ENCODE measurements around the gene SCT. TPM values are rescaled to one million over a fixed set of nuclear protein-coding genes. Genes with fewer than 3 reads are reported as not detected.
A peak's percentile ranks its signal among the peaks of the same experiment; 100 is the strongest.

Gene SCT
- total RNA-seq, 1 experiment from 2014 or later = not detected

DNA sequence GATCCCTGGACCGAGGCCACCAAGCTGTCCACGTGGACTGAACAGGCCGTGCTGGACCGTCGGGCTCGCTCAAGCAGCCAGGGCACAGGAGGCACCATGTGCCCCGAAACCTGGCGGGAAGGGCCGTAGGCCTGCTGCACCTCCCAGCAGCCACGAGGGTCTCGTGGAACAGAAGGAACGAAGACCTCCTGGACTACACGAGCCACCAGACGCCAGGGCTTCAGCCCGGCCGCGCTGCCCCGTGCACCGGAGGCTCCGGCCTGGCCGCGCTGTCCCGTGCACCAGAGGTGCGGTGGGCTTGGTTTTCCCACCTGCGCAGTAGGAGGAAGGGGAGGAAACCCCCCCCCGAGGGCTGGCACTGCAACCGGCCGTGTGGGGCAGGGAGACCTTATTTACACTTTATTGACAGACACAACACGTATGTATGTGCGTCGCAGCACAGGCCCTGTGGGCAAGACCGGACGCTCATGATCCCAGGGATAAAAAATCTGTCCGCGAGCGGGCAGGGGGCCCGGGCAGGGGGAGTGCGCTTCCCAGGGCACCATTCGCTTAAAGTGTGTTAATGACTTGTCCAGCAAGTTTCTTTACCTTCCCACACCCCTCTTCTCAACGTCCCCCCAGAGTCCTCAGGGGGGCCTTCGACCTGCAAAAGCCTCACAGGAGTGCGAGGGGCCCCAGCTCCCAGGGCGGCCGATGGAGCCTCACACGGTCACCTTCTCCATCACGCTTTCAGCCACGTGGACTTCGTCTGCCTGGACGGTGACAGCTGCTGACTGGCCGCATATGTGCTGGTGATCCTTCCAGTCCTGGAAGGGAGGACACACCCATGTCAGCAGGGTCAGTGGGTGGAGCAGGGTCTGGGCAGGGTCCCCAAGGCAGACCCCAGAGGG is 17.1 kb upstream of the SCT start:
- no peak for DNase-seq (ENCODE audit: low spot score)

GRCh38 chr11:643366-643765 is 16.4 kb upstream of the SCT start:
- DNase-seq (ENCODE audit: low spot score) = no peak

DNA sequence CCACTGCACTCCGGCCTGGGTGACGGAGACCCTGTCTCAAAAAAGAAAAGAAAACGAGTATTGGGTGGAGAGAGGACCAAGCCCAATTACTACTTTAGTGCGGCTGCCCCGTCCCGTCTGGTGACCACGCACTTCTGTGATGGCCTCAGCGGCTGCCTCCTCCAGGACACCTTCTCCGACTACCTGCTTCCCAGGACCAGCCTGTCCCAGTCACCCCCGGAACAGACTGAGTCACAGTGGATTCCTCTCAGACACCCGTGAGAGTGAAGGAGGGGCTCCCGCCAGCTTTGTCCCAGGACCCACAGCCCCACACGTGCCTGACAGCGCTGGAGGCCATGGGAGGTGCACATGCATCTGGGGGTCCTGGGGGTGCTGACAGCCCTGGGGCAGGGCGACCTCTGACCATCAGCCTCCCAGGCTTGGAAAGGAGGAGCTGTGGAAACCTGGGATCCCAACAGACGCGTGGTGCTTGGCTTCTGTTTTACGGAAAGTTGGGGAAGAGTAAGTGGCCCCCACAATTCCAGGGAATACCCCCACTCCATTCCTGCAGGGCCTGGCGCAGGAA is 14.9 kb upstream of the SCT start:
- DNase-seq (ENCODE audit: low spot score) = no peak

- no peak for DNase-seq (ENCODE audit: low spot score)
Observed at GRCh38 chr11:640021-640706, 13.2 kb upstream of the SCT start.

GRCh38 chr11:639332-639955 is 12.5 kb upstream of the SCT start:
- DNase-seq (ENCODE audit: low spot score) = no peak

GRCh38 chr11:638631-639331 is 11.8 kb upstream of the SCT start:
- DNase-seq (ENCODE audit: low spot score) = no peak

DNA sequence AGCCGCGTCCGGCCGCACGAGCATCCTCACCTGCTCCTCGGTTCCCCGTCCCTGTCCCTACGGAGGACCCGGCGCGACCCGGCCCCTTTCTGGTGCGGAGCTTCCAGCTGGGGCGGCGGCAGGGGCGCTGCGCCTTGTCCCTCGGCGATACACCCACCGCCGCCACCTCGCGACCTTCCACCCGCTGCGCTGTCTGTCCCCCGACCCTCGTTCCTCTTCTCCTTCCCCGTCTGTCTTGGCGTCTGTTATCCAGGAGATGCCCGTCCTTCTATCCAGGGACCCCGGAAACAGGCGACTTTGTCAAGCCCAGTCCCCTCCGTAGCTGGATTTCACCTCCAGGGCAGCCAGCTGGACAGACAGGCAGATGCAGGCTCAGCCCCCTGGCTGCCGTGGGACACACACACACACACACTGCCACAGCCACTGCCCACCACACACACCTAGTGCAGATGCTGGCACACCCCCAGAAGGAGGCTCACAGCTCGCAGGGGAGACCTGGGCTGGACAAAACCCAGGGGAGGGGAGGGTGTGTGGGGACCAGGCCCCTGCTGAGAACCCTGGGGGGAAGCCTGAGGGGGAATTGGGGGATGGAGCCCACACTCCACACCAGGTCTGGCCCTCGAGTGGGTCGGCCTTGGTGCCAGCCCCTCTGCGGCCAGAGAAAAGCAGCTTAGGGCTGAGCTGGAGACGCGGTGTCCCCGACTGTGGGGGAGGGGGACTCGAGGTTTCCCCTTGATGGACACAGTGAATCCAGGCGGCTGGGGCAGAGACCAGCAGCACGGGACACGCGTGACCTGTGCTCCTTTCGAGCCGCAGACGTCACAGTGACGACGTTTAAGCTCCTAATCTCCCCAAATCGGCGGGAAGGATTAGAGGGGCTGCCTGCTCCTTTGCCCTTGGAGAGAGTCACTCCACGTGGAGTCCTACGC is 10.9 kb upstream of the SCT start:
- DNase-seq (ENCODE audit: low spot score) = no peak

- no peak for DNase-seq (ENCODE audit: low spot score)
Observed at GRCh38 chr11:637333-637592, 10.3 kb upstream of the SCT start.

DNA sequence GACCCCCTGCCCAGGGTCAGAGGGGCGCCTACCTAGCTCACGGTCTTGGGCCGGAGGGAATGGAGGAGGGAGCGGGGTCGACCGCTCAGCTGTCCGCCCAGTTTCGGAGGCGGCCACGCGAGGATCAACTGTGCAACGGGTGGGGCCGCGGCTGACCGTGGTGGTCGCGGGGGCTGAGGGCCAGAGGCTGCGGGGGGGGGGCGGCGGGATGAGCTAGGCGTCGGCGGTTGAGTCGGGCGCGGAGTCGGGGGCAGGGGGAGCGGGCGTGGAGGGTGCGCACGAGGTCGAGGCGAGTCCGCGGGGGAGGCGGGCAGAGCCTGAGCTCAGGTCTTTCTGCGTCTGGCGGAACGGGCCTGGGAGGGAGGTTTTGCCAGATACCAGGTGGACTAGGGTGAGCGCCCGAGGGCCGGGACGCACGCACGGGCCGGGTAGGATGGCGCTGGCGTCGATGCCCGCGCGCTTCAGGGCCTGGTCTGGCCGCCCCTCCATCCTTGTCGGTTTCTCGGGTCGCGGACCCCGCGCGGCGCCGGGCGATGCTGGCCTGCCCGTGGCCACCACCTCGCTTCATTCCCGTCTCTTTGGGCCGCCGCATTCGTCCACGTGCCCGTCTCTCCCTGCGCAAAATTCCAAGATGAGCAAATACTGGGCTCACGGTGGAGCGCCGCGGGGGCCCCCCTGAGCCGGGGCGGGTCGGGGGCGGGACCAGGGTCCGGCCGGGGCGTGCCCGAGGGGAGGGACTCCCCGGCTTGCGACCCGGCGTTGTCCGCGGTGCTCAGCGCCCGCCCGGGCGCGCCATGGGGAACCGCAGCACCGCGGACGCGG is 9.7 kb upstream of the SCT start, which contains the start of gene DRD4:
DRD4 (plus strand) TSS at position 759 of the 822 bp plus-strand sequence; CDS start at position 795, 36 bp downstream.
- no peak for DNase-seq (ENCODE audit: low spot score)

DNA sequence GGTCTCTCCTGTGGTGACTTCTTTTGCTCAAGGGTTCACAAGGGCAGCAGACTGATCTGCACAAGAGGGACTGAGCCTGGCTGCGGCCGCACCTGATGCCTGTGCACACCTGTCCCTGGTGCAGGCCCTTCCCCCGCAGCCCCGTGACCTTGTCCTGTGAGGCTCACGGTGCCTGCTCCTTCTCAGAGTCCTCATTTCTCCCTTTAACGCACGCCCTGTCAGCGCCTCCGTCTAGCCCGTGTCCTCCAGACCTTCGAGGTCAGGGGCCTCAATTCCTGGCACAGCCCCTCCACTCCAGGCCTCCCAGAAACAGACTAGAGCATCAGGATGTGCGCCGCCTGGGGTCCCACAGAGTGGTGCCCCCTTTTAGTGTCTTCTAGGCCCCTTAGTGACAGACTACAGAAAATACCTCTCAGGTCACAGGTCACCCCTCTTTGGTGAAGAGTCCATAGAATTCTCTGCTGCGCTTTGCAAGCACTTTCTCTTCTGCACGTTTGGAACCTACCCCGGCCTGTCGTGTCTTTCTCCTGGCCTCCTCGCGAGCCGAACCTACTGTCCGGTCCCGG is 9.0 kb upstream of the SCT start:
- DNase-seq (ENCODE audit: low spot score) = no peak

DNA sequence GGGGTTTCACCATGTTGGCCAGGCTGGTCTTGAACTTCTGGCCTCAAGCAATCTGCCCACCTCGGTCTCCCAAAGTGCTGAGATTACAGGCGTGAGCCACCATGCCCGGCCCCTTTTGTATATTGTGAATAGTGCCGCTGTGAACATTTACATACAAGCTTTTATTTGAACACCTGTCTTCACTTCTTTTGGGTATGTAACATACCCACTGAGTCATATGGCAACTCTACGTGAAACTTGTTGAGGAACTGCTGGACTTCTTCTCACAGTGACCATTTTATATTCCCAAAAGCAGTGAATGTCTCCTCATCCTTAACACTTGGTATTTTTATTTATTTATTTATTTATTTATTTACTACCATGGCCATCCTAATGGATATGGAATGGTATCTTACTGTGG is 3.9 kb upstream of the SCT start:
- no peak for DNase-seq (ENCODE audit: low spot score)

DNA sequence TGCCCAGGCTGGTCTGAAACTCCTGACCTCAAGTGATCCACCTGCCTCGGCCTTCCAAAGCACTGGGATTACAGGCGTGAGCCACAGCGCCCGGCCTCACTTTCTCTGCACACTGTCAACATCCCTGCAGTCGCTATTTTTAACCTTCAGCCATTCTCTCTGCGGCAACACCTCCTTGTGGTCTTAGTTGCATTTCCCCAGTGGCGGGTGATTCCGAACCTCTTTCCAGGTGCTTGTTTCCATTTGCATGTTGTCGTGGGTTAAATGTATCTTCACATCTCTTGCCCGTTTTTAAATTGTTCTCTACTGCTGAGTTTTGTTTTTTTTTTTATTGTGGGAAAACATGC is 2.2 kb upstream of the SCT start:
- DNase-seq (ENCODE audit: low spot score) = no peak

DNA sequence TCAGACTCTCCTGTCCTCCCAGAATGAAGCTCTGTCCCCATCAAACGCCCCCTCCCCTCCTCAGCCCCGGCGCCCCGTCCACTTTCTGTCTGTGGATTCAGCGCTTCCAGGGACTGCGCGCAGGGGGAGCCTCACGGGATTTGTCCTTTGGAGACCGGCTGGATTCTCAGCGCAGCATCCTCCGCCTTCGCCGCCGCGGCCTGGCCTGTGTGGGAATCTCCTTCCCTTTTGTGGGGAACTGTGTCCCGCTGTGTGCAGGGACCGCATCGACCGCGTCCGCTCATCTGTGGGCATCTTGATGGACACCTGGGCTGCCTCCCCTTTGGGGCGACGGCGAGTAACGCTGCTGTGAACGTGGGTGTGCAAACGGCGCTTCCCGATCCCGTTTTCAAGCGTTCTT is 1.1 kb upstream of the SCT start:
- DNase-seq (ENCODE audit: low spot score) = no peak

DNA sequence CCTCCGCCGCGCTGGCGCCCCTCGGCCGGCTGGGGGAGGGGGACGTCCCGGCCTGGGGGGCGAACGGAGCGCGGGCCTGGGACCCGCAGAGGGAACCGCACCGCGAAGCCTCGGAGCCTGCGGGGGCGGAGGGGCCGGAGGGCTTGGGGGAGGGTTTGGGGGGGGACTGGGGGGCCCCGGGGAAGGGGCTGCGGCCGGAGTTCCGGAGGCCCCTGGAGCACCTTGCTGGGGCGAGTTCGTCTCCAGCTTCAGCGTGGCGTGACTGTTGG is 261 bp upstream of the SCT start:
- no peak for DNase-seq (ENCODE audit: low spot score)

GRCh38 chr11:625636-626268 is 1.2 kb downstream of the SCT start:
- no peak for DNase-seq (ENCODE audit: low spot score)

- peak; percentile 78 for DNase-seq (ENCODE audit: low spot score)
Observed at GRCh38 chr11:624705-625635, 2.0 kb downstream of the SCT start, which contains the start of gene CDHR5. CDHR5 (minus strand) TSS chr11:624955; CDS start chr11:624902, 53 bp downstream.

DNA sequence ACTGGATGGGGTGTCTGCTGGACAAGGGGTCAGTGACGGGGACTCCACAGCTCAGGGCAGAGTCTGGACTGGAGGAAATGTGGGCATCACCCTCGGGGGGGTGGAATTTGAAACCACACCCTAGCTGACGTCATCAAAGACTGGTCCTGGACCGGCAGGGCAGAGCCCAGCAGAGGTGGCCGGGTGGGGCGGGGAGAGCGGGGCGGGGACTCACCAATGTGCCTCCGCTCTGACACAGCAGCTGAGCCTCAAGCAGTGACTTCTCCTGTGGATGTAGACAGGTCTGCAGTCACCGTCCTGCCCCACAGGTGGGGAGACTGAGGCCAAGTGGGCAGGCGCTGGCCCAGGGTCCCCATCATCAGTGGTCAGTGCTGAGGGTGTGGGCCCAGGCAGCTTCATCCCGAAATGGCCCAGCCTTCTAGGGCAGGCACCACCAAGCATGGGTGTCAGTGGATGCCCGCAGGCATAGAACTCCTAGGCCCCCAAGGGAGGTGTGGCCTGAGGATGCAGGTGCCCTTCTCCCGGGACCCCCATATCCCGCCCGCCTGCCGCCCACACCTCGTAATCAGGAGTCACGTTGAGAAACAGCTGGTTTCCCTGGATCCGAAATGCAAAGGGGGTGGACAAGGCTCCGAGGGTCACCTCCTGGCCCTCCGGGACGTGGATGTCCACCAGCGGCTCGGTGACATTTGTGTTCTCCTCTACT is 2.8 kb downstream of the SCT start:
- peak; percentile 93 for DNase-seq (ENCODE audit: low spot score)
